Ovary (tissue), 9 donors: ENCODE results near the gene EDC3. TPM values are rescaled to one million over a fixed set of nuclear protein-coding genes. Genes with fewer than 3 reads are reported as not detected.

Source experiments
- DNase-seq, 5 donors: peaks; one replicate each; pipeline ENCODE4 v3.0.0-alpha.2; 2019 to 2020
- H3K27ac ChIP-seq, 2 donors: fragments of 200-600 bp; one replicate each; pipeline versions ENCODE4 v1.5.1 to v1.8.0; 2019 to 2022
- H3K27me3 ChIP-seq: fragments of 200-600 bp; one replicate; pipeline ENCODE4 v1.8.0; 2022
- H3K36me3 ChIP-seq: fragments of 200-600 bp; sonication (generic); one replicate; pipeline ENCODE4 v1.5.1; 2019
- H3K4me1 ChIP-seq: one replicate; pipeline ENCODE4 v1.8.1; 2013; ENCODE audit warnings: mild to moderate bottlenecking, moderate library complexity; ENCODE audit not compliant: insufficient read depth
- H3K4me3 ChIP-seq: fragments of 200-600 bp; sonication (generic); one replicate; pipeline ENCODE4 v1.5.1; 2017
- H3K9me3 ChIP-seq, 2 donors: fragments of 200-600 bp in 1 of 2; sonication (generic) in 1 of 2; one replicate each; pipeline versions ENCODE4 v1.5.1 to v1.8.1; 2013 to 2019; ENCODE audit warnings: mild to moderate bottlenecking in 1 of 2, moderate library complexity in 1 of 2
- EP300 ChIP-seq: sonication (generic); formaldehyde crosslinking; IDR thresholded peaks from one replicate; pipeline ENCODE4 v1.6.1; 2017; ENCODE audit warnings: antibody characterized with exemption
- POLR2A ChIP-seq: fragments of 450-650 bp; IDR thresholded peaks from one replicate; pipeline ENCODE4 v1.6.1; 2017; ENCODE audit warnings: antibody characterized with exemption, mild to moderate bottlenecking, moderate library complexity
- WGBS, 3 donors: extraction: QIAGEN DNeasy Blood & Tissue Kit in 1 of 3; methylation state at CpG; one replicate each; pipeline versions ENCODE4 v1.1.5 to v1.1.7; 2013 to 2017; 5-methylcytosine and 5-hydroxymethylcytosine counted together
- intact Hi-C, 4 donors: fragments of 100-400 bp; cut with DNase I; formaldehyde crosslinking; loops; one replicate each; pipeline versions ENCODE4 v1.11.0 to v1.15.1; 2022 to 2023
- polyA plus RNA-seq, 2 donors: library from polyadenylated mRNA; stranded (reverse); fragments of 200-250 nt in 1 of 2; fragments of 350-450 nt in 1 of 2; fragmentation: Illumina TruSeq in 1 of 2; extraction: RNeasy Lipid Tissue Mini Kit (QIAGEN cat#74804) in 1 of 2; gene quantifications; one replicate each; pipeline ENCODE4 v1.2.3, GENCODE V29; 2013 to 2014
- total RNA-seq, 7 donors: library from RNA; depleted of rRNA in 2 of 7; stranded (reverse); fragments of >200 nt in 2 of 7; fragmentation: NEBNext Ultra II Directional in 3 of 7; extraction: Animal tissue kit (Norgen Biotek cat#: 25700) in 3 of 7; gene quantifications; one replicate each; pipeline versions ENCODE4 v1.1.0 to v1.2.4, GENCODE V29; 2016 to 2023
- TF ChIP-seq, protein P1 (sequence below), 3 donors: fragments of 450-650 bp in 2 of 3; fragments of 200-600 bp in 1 of 3; IDR thresholded peaks; one replicate each; pipeline versions ENCODE4 v1.5.1 to v1.8.0; 2016 to 2022; ENCODE audit warnings: antibody characterized with exemption in 3 of 3, mild to moderate bottlenecking in 1 of 3
- donor health status: DM: no; HTN: no; CAD: no; lungs with moderate emphysema.
- donor health status: DM: no; HTN: no; CAD: no.
- donor health status: Bipolar disorder and iron deficiency.
- donor health status: DM: yes; HTN: yes; CAD: no.
- donor health status: DM: no; HTN: no; CAD: no.
- donor health status: DM: yes; HTN: yes; CAD: no.

EDC3 gene
- total and polyA plus RNA-seq, 9 donors = 10.6 to 44.5 (median 34.2) TPM

DNA sequence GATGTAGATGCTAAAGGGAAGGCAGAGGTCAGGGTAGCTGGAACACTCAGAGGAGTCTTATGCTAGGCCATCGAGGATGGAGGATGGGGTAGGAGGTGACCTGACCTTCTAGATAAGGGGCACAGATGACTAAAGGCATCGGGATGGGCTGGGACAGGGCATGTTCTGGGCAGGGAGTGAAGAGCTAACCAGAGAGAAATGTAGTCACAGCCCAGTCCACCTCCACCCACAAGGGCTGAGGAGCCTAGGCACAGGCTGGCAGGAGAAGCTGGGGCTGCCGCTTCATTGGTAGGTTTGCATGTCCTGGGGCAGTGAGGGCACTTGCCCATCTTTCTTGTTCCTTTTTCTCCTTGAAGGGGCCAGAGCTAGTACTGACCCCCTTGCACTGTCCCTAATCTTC, 67.6 kb downstream of the EDC3 start:
- H3K4me1 ChIP-seq = no peaks in the 10 kb centered on the region
- H3K4me3 ChIP-seq = no peak overlapping the region
- intact Hi-C loops = loop anchor here in 2 of 4 donors (10.0 kb wide), 1 partner anchor 243 kb away; no protein-coding TSS in a partner anchor
- H3K36me3 ChIP-seq = no peaks in the 10 kb centered on the region
- no peaks in the 10 kb centered on the region for H3K27me3 ChIP-seq
- no peaks in the 10 kb centered on the region for H3K9me3 ChIP-seq
- no peak overlapping the region for H3K27ac ChIP-seq
- TF ChIP-seq POLR2A = no peak
- TF ChIP-seq, protein P1, sequence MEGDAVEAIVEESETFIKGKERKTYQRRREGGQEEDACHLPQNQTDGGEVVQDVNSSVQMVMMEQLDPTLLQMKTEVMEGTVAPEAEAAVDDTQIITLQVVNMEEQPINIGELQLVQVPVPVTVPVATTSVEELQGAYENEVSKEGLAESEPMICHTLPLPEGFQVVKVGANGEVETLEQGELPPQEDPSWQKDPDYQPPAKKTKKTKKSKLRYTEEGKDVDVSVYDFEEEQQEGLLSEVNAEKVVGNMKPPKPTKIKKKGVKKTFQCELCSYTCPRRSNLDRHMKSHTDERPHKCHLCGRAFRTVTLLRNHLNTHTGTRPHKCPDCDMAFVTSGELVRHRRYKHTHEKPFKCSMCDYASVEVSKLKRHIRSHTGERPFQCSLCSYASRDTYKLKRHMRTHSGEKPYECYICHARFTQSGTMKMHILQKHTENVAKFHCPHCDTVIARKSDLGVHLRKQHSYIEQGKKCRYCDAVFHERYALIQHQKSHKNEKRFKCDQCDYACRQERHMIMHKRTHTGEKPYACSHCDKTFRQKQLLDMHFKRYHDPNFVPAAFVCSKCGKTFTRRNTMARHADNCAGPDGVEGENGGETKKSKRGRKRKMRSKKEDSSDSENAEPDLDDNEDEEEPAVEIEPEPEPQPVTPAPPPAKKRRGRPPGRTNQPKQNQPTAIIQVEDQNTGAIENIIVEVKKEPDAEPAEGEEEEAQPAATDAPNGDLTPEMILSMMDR (IDR thresholded peaks at IDR 0.05) = no peak
- TF ChIP-seq EP300 = no peak
- DNase-seq = no peak
- 39 to 46% (median 42%) methylated on average over 3 of the region's 3 CpGs for WGBS, 3 donors

DNA sequence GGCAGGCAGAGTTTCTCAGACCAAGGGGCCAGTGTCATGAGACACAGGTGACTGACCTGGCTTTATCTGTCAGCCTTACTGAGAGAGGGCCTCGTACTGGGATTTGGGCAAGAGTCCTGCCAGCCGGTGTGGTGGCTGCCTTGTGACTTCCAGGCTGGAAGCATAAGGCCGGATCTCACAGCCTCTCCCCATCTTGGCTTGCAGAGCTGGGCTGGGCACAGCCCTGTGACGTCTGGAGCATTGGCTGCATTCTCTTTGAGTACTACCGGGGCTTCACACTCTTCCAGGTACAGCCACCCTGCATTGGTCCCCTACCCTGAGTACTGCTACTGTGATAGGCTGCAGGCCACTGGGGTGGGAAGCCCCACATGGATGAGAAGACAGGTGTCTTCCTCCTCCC, 68.1 kb downstream of the EDC3 start:
- no peaks in the 10 kb centered on the region for H3K4me1 ChIP-seq
- H3K4me3 ChIP-seq = no peak overlapping the region
- H3K9me3 ChIP-seq = no peaks in the 10 kb centered on the region
- WGBS, 3 donors = 57 to 66% (median 65%) methylated on average over 5 of the region's 5 CpGs
- no peaks in the 10 kb centered on the region for H3K27me3 ChIP-seq
- TF ChIP-seq, protein P1 (IDR thresholded peaks at IDR 0.05) = no peak
- no peaks in the 10 kb centered on the region for H3K36me3 ChIP-seq
- no peak for DNase-seq
- intact Hi-C loops = loop anchor here in 2 of 4 donors (10.0 kb wide), 1 partner anchor 243 kb away; no protein-coding TSS in a partner anchor
- no peak overlapping the region for H3K27ac ChIP-seq

DNA sequence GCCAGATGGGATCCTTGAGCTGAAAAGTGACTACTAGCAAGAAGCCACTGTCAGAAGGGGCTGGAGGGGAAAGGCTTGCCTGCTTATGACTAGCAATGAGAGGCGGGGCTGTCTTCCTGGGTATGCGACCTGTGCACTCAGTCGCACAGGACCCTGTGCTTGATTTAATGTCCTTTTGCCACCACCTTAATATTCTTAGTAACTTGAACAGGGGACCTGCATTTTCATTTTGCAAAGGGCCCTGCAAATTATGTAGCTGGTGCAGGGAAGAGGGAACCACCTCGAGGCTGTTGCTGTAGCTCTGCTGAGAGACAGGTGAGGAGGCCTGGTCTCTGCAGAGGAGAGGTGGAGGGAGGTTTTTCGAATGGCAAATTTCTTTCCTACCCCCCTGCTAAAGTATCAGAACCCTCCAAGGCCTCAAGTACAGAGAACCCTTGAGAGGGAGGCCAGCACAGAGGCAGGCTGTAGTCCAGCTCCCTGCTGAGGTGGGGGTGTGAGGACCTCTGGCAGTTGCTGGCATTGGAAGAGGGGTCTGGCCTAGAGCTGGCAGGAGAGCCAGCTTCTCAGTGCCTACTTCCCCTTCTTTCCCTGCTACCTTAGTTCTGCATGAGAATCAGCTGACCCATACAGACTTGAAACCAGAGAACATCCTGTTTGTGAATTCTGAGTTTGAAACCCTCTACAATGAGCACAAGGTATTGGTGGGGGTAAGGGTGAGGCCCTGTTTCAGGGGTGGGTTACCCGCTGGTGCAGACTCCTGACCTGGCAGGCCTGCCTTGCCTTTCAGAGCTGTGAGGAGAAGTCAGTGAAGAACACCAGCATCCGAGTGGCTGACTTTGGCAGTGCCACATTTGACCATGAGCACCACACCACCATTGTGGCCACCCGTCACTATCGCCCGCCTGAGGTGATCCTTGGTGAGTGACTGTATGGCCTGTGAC, 68.8 kb downstream of the EDC3 start:
- TF ChIP-seq EP300 (no peak), POLR2A (no peak)
- TF ChIP-seq, protein P1 (IDR thresholded peaks at IDR 0.05) = no peak
- Histone ChIP-seq H3K27ac (no peak overlapping the region), H3K4me3 (no peak overlapping the region), H3K36me3 (no peaks in the 10 kb centered on the region), H3K27me3 (no peaks in the 10 kb centered on the region), H3K4me1 (no peaks in the 10 kb centered on the region), H3K9me3 (no peaks in the 10 kb centered on the region)
- intact Hi-C loops = loop anchor here in 2 of 4 donors (10.0 kb wide), 1 partner anchor 242 kb away; no protein-coding TSS in a partner anchor
- WGBS, 3 donors = 82 to 85% (median 84%) methylated on average over 10 of the region's 10 CpGs
- no peak for DNase-seq

DNA sequence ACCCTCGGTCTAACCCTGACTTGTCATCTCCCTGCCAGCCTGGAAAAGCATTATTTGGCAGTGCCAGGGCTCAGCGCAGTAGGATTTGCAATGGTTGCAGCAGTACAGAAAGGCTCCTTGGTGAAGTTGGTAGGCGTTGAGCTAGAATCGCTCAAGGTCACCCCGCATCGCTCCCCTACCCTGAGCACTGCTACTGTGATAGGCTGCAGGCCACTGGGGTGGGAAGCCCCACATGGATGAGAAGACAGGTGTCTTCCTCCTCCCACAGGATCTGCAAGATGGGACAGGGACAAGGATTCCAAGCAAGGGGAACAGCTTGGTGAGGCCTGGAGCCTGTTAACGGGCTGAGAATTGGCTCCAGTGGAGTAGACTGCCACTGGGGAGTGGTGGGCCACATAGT, 69.5 kb downstream of the EDC3 start:
- Histone ChIP-seq H3K9me3 (no peaks in the 10 kb centered on the region), H3K4me3 (no peak overlapping the region), H3K27ac (no peak overlapping the region), H3K27me3 (no peaks in the 10 kb centered on the region), H3K36me3 (no peaks in the 10 kb centered on the region), H3K4me1 (no peaks in the 10 kb centered on the region)
- intact Hi-C loops = loop anchor here in 2 of 4 donors (10.0 kb wide), 1 partner anchor 242 kb away; no protein-coding TSS in a partner anchor
- TF ChIP-seq POLR2A (no peak), EP300 (no peak)
- TF ChIP-seq, protein P1 (IDR thresholded peaks at IDR 0.05) = no peak
- no peak for DNase-seq
- WGBS, 3 donors = 78 to 87% (median 80%) methylated on average over 7 of the region's 7 CpGs
